ENCODE results near the gene SLC35F3.
"Not testable (repeated sequence)": the region's sequence is repeated elsewhere in the genome, so short reads cannot be mapped to it uniquely, and the experiment has no call there.

SLC35F3 gene

DNA sequence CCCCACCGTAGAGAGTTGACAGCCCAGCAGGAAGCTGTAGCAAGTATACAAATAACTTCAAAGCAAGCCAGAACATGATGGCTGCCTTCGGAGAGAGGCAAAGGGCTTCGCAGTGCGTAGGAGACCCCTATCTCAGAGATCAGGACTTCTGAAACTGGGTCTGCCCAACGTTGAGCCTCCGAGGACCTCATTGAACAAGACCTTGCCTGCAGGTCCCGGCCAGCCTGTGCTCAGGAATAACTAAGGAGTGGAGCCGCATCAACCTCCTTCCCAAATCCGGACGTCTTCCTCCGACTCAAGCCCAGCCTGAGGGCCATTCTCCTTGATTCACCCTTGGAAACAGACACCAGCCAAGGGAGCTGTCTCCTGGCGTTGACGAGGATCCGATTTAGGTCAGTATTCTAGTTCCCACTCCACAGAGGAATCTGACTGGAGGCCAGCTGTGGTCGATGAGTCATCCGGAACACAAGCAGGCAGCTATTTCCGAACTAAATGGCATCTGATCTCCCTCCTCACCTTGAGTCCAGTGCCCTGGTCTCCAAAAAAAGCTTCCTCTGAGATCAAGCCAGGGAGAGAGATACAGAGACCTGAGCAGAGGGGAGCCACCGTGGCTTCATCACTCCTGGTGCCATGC, 302.3 kb downstream of the SLC35F3 start:
- DNase-seq = no peak

DNA sequence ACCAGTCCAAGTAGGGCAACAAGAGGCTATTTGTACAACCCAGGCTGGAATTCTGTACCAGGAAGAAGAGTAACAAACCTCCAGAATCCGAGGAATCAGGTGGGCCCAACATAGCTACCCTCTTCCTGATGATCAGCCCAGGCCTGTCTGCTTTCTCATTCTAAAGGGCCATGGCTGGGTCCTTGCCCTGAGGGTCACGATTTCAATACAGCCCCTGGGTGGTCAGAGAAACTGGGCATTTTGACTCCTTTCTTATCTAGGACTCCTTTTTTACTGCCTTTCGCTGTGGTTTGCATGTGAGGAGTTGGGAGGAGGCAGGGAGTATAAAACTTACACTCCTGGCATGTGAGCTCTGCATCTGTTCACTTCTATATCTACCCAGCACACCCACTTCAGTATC, 303.9 kb downstream of the SLC35F3 start:
- no peak for DNase-seq

DNA sequence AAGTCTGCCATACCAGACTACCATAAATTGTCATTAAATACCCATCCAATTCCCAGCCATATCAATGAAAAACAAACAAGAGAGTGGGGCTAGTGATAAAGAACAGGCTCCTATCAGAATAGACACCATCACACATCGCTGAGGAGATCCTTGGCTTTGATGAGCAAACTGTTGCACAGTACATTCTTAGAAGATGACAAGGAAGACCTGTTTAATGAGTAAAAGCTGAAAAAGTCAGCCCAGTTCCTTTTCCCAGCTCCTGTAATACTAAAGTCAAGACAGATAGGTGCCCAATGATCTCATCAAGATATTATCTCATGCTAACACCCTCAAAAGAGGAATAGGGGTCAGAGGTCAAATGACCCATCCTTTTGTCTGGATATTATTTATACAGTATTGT, 304.3 kb downstream of the SLC35F3 start:
- no peak for DNase-seq

DNA sequence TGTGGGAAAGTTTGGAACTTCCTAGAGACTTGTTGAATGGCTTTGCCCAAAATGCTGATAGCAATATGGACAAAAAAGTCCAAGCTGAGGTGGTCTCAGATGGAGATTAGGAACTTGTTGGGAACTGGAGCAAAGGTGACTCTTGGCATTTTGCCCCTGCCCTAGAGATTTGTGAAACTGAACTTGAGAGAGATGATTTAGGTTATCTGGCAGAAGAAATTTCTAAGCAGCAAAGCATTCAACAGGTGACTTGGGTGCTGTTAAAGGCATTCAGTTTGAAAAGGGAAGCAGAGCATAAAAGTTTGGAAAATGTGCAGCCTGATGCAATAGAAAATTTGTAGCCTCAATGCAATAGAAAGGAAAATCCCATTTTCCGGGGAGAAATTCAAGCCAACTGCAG, 306.0 kb downstream of the SLC35F3 start:
- DNase-seq = not testable (repeated sequence)

DNA sequence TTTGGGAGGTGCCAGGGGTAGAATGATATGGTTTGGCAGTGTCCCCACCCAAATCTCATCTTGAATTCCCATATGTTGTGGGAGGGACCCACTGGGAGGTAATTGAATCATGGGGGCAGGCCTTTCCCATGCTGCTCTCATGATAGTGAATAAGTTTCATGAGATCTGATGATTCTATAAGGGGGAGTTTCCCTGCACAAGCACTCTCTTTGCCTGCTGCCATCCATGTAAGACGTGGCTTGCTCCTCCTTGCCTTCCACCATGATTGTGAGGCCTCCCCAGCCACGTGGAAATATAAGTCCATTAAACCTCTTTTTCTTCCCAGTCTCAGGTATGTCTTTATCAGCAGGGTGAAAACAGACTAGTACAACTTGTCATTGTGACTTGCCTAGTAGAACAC, 307.4 kb downstream of the SLC35F3 start:
- not testable (repeated sequence) for DNase-seq

- DNase-seq = peak; percentile 50
These were observed 308.5 kb downstream of the SLC35F3 start for GRCh38 chr1:234212764-234213657.

GRCh38 chr1:234213658-234214128, 309.2 kb downstream of the SLC35F3 start:
- DNase-seq = no peak

- DNase-seq = no peak
These were observed 309.8 kb downstream of the SLC35F3 start for GRCh38 chr1:234214129-234214910.

- no peak for DNase-seq
These were observed 310.7 kb downstream of the SLC35F3 start for GRCh38 chr1:234214911-234215892.

DNA sequence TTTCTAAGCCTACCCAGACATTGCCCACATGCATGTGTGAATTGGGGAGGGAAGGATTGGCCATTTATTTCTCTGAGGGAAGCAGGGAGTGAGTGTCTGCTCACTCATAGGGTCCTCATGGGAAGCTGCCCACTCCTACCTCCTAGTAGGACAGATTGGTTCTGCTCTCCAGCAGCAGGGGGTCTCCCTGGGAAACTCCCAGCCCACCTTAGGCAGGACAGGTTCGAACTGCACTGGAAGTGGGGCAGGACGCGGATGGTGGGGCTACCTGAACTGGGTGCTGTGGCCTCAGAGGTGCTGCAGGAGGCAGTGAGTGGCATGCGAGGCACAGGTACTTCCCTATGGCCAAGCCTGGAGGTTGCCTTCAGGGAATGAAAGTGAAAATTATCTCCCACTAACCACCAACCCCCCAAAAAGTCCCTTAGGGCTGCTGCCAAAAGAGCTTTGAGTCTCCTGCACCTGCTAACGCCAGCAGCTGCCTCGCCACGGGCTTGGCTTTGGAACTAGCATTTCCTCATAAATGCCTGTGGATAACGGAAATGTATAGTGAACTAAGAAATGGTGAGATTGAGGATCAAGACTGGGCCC, 311.7 kb downstream of the SLC35F3 start:
- no peak for DNase-seq

GRCh38 chr1:234217316-234217840, 312.9 kb downstream of the SLC35F3 start:
- no peak for DNase-seq

GRCh38 chr1:234218078-234218477, 313.6 kb downstream of the SLC35F3 start:
- no peak for DNase-seq

GRCh38 chr1:234219711-234220110, 315.2 kb downstream of the SLC35F3 start:
- no peak for DNase-seq

- no peak for DNase-seq
These were observed 317.1 kb downstream of the SLC35F3 start for GRCh38 chr1:234221601-234222000.

DNA sequence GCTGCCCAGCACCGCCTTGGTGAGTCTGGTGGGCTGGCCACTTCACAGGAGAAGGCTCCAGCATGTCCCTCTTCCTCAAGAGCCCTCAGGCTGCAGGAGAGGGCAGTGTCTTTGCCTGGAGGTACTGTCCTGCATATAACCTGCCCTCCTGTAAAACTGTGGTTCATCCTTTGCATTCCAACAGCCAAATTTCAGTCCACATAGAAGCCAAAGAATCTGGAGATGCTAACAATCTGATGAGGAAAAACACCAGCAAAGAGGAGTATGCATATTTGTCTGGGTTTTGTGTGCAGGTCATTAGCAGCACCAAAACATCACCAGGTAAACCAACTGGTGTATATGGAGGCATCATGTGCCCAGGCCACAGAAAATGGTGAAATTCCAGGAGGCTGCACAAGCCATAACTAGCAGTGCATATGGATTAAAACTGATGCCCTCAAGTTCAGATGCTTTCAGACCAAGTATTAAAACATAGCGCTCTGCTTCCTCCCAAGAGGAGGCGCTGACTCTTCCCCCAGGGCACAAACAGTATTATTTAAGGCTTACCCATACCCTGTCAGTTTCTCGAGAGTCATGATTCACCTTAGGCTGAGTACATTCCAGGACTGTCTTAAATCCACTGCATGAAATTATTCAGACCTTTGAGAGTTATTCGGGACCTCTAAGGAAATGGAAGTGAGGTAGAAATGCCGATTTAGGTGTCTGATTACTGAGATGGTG, 318.2 kb downstream of the SLC35F3 start:
- DNase-seq = no peak

GRCh38 chr1:234226113-234226818, 321.8 kb downstream of the SLC35F3 start:
- DNase-seq = no peak

DNA sequence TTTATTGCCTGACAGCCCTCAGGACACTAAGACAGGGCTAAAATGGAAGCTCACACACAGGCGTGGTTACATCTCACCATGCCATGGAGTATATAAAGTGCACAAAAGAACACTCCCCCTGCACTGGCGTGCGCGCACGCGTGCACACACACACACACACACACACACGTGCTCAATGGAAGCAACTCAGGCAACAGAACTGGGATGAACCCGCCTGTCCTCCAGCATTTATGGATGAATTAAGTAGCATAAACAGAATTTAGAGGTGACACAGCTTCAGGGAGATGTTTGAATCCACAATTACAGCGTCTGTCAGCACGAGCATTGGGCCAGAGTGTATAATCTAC, 322.3 kb downstream of the SLC35F3 start:
- no peak for DNase-seq

- DNase-seq = no peak
These were observed 325.3 kb downstream of the SLC35F3 start for GRCh38 chr1:234229581-234230387.

DNA sequence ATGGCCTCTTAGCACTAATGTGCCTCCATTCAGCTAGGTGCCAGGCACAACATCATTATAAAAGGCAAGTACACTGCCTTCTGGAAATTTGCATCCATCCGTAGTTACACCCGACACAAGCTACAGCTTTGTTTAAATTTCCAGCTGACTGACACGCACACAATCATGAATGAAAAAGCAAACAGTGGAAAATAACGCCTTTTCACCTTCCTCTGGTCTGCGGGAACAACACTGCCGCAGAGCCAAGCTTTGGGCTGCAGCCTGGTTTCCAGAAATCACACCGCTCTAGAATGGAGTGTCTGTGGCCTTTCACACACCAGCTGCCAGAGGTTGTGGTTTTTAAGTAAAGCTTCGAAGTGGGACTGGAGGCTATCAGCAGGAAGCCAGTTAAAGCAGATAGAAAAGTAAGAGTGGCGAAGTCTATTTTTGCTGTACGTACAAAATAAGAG, 326.0 kb downstream of the SLC35F3 start:
- no peak for DNase-seq

Measured in NCI-H2171 treated with DMSO at 0.1 percent for 48 hours (cell line).